NCI-H2107 treated with DMSO at 0.1 percent for 48 hours (cell line): Measurements from ENCODE around the gene LRRC28.

Experiments
- DNase-seq: peaks from one replicate; lab custom pipeline; 2025; ENCODE audit not compliant: unreplicated experiment; lab: John Stamatoyannopoulos, UW

Gene LRRC28

DNA sequence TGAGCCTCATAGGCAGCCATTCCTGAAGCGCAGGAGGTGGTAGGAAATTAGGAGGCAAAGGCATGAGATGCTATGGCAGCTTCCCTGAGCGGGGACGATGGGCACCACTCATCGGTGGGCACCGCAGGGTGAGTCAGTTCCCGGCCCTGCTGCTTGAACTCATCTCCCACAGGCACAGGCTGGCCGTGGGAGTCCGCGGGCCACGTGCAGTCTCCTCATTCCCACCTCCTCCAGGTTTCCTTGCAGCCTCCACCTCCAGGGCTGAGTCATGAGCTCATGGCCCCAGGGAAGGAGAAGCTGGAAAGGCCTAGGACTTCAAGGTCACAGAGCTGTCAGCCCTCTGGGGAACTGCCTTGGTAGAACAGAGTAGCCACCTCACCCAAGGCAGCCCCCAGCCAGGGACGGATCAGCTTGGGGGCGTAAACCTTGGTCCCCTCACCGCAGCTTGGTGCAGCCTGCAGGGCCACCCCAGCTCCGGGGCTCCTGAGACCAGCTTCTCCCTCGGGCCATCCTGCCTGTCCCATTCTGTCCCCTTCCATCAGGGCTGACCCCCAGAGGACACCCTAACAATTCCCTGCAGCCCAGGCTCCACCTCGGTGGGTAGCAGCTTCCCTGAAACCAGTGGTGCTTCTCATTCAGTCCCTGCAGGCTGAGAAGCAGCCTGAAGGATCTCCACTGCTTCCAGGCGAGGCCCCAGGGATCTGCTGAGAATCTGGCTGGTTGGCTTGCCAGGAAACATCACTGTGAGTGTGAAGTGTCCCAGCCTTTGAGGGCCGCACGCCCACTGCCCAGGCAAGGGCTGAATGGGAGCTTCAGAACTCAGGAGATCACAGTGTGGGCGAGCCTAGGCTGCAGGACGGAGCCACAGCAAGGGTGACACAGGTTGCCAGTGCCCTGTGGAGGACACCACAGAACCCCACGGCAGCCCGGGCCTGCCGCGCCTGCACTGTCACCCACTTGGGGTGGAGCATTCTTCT is 163.8 kb downstream of the LRRC28 start:
- no peak for DNase-seq

DNA sequence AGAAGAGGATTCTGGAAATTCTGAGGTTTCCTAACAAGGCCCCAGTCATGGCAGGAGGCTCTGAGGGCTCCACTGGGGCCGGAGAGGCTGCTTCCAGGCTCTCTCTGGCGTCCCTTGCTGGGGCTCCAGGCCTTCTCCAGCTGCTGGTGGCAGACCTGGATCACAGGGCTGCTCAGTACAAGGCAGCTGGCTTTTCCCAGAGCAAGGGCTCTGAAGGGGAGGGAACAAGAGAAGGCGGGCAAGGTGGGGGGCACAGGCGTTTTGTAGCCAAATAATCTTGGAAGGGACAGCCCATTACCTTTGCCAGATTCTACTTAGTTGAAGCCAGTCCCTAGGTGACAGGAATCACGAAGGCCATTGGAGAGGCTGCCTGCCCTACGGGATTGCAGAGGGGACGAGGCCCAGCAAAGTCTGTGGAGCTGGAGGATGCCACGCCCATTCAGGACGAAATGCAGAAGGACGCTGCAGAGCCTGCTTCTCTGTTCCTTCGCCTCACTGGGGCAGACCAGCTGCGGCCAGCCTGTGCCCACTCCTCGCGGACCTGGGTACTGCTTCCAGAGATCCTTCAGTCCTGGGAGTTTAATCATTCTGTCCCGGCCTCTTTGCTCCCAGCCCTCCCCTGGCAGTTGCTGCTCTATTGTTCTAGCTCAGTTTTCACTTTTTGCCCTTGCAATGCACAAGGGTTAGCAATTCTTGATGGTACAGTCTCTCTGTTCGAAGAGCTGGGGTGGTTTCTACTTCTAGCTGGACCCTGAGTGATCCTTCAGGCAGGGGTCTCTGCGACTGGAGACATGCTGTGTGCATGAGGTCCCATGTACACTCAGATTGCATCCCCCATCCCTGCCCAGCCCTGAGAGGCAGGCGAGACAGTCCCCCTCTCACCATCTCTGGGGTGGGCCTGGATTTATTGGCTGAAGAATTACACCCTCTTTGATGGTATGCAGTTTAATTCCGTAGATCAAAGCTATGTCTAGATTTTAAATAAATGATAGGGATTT is 165.2 kb downstream of the LRRC28 start:
- no peak for DNase-seq

DNA sequence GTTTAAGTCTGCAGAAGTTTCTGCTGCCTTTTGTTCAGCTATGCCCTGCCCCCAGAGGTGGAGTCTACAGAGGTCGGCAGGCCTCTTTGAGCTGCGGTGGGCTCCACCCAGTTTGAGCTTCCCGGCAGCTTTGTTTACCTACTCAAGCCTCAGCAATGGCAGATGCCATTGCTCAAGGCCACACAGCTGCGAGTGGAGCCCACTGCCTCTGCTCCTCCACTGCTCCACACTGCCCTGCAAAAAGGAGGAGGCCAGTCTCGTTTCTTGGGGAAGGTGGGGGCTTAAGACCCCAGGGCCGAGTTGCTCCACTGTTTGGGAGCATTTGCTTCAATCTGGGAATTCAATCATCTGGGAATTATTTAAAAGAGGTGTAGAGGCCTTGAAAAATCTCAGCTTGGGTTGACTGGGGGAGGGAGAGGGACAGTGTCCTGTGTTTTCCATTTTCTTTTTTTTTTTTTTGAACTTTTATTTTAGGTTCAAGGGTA is 169.9 kb downstream of the LRRC28 start:
- DNase-seq, result no peak

DNA sequence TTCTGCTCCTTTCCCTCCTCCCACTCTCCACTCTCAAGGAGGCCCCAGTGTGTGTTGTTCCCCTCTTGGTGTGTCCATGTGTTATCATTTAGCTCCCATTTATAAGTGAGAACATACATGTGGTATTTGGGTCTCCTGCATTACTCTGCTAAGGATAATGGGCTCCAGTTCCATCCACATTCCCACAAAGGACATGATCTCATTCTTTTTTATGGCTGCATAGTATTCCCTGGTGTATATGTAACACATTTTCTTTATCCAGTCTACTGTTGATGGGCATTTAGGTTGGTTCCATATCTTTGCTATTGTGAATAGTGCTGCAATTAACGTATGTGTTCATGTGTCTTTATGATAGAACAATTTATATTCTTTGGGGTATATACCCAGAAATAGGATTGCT is 170.5 kb downstream of the LRRC28 start:
- DNase-seq, result no peak

DNA sequence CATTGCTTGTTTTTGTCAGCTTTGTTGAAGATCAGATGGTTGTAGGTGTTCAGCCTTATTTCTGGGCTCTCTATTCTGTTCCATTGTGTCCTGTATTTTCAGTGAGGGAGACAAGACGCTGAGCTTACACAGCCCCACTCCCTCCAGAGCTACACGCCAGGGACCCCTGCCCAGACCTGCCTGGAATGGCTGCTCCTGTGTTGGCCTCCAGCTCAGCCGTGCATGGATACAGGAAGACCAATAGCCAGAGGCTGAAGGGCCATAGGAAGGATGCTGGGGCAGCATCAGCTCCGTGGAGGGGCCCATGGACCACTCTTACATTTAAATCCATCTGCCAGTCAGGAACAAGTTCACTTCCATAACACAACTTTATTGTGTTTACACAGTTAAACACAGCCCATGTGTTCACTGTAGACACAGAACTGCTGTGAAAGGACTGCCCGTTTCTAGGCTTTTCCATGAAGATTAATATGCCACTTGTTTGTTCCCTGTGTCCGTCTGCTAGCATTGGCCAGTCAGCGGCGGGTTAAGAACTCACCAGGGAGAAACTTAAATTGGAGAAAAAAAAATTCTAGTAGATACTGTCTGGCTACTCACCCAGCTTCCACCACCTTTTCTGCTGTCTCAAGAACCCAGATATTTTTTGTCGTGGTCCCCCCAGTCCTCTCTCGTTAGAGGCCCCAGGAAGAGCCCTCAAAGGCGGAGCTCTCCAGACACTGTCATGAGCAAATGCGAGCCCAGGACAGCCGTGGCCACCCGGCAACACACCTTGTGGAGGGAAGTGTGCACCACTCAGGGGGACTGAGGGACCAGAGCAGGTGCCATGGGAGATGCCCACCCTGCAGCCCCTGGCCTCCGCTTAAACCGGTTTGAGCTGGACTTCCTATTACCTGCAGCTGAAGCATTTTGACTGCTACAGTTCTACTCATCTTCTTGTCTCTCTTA is 172.2 kb downstream of the LRRC28 start:
- no peak for DNase-seq

DNA sequence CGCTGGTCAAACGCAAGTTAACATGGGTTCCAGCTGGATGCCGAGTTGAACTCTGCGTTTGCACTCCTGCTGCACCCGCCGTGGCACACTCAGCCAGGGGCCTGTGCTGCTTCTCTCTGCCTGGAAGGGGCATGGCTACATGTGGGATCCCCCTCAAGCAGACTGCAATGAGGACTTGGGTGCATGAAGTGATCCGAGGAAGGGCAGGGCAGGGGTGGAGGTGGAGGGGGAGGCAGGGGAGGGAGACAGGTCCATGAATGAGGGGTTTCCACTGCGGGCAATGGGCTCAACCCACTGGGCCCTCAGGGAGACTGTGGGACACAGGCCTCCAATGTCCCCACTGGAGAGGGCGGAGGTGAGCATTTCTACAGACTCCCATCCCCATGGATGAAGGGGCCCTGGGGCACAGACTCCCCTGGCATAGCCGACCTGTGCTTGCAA is 172.9 kb downstream of the LRRC28 start:
- no peak for DNase-seq

DNA sequence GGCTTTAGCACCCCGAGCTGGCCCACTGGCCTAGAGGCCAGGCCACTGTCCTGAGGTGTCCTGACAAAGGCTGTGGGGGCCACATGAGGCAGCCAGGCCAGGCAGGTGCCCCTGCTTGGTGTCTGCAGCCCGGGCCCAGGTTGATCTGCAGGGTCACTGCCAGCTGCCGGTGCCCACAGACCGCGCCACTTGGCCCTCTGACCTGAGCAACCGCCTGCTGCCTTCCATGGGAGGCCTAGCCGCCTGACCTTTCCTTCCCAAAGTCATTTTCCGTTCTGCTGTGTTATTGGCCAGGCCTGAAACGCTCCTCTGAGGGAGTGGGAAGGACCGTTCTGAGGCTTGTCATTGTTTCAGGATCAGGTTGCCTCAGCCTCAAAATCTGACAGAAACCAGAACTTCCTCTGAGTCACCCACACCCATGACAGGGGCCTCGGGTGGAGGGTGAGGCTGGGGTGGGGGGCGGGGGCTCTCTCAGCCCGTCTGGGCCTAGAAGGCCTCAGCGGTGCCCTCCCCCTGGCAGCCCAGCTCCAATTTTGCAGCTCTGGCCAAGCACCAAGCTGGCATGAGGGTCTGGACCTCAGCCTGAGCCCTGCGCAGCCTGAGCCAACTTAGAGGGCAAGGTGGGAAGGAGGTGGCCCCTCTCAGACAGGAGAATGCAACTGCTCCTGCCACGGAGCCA is 173.8 kb downstream of the LRRC28 start:
- no peak for DNase-seq

DNA sequence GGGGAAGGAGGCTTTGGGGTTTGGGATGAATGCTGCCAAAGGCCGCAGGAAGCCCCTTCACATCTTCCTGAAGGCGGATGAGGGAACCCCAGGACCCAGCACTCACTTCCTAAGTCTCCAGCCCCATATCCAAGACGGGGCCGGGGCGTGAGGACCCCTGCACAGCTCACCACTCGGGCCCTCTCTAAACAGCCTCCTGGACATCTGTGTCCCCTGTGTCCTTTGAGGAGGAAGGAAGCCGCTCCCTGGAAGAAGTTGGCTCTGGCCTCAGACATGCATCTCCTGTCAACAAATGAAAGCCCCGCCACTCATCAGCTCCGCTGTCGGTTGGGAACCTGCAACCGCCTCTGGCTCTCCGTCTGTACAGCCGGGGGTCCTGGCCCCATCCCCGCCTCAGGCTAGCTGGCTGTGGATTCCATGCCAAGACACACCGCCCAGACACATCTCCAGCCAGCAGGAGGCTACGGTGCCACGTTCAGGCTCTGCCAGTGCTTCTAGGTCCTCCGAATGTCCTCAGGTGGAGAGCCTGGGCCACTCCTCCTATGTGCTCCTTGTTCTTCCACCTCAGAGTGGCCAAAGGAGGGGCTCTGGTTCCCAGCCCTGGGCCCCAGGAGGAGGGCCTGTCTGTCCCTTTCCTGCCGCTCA is 174.5 kb downstream of the LRRC28 start:
- no peak for DNase-seq

DNA sequence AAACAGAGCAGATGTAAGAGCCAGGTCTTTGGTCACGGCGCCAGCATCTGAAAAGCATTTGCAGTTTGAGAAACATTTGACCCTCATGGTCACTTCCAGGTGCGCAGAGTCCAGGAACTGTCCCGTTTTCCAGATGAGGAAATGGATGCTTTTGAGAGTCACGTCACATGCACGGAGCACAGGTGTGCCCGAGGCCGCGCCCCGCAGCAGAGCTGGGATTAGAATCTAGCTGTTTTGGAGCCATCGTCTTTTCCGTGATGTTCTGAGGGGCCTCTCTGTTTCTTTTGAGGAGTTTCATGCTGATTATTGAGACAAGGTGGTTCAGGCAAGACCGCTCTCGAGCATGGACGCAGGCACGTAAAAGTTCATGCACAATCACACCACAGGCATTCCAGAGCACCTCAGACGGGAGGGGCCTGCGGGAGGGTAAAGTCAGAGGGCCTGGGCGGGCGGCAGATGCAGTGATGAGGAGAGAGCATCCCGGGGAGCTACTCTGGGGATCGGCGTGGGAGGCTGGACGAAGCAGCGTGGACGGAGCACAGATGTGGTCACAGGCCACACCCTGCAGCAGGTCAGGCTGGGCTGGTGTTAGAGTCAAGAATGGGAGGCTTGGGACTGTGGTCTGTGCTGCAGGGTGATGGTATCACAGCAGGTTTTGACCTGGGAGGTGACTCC is 175.3 kb downstream of the LRRC28 start:
- no peak for DNase-seq

DNA sequence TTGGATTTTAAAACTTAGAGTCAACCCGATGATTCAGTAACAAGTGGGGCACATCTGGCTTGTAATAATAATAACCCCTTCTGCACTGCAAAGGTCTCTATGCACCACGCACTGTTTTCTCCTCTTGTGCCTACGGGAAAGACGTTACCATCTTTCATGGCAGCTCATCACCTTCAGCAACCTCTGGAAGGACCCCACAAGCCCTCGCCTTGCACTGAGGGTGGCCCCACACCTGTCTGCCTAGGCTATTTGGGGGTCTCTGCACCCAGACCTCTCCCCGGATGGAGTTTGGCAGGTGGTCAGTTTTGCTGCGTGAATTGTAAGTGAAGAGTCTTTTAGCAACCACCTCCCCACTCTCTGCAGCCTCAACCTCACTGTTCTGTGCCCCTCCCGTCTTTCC is 175.9 kb downstream of the LRRC28 start:
- no peak for DNase-seq

DNA sequence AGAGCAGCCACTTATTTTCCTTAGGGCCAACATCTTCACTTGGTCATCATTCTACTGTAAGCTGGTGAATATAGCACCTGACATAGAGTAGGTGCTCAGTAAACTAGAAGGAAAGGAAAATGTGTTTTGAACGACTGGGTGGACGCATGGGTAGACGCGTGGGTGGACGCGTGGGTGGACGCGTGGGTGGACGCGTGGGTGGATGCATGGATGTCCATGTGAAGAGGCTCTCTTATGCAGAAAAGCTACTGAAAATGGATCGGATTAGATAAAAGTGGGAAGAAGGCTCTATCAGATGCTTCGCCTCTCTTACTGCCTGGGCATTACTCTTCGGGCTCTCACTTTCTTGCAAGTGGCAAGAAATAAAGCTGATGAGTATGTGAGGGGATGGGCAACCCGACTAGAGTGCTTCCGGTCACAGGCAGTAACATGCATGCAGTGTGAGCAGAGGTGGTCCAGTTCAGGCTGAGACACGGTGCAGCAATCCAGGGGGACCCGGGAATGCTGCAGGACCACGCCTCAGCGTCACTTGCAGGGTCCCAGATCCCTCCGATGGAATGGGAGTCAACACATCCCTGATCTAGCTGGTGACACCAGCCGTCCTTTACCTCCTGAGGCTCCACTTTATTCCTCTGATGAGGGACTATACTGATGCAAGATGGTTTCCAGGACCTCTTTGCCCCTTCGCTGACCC is 176.5 kb downstream of the LRRC28 start:
- DNase-seq, result no peak

DNA sequence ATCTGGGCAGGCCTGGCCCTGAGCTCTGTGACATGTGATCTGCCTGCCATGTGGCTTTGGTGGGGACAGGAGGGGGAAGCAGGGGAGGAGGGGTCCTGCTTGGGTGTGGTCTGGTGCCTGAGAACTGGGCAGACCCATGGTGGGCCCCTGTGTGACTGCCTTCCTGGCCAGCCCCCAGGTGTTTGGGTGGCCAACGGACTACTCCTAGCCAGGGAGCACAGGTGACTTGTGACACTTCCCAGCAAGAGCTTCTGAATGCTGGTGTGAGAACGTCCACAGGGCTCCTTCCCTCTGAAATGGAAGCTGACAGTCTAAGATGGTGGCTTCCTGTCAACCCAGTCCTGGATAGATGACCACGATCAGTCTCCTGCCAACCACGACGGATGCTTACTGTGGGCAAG is 178.4 kb downstream of the LRRC28 start:
- DNase-seq, result no peak

DNA sequence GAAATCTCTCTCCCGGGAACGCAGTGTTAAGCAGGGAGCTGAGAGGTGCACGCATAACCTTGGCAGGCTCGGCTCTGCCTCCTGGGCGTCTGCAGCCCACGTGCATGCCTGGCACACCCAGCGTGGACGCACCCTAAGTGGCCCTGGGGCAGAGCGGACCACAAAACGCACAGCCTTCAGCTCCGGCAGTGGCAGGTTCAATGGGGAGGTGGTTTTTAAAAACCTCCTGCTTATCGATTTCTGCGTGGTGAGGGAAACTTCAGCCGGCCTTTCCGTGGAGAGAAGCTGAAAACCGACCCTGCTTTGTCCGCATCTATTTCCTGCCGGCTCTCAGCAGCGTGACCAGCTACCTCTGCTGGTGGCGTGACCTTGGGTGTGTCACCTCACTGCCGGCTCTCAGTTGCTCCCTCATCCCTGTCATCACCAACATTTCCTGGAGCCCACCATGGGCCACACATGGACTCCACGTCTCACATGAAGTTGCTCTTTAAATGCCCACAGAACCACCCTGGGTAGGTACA is 179.7 kb downstream of the LRRC28 start:
- DNase-seq, result no peak

DNA sequence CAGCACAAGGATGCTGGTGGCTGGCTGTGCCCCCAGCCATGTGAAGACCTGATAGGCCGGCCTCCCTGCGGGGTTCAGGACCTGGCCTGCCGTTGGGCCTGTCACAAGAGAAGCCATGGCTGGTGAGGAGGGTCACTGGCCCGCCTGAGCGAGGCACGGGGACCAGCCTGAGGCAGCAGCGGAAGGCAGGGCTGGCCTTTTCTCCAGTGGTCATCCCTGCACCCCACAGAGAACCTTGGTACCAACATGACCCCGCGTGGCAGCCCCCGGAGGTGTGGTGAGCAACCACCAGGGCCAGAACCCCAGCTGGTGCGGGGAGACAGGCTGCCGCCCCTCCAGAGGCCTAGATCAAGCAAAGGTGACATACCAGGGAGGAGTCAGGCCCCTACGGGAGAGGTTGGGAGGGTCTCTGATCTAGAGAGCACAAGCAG is 180.4 kb downstream of the LRRC28 start:
- no peak for DNase-seq

DNA sequence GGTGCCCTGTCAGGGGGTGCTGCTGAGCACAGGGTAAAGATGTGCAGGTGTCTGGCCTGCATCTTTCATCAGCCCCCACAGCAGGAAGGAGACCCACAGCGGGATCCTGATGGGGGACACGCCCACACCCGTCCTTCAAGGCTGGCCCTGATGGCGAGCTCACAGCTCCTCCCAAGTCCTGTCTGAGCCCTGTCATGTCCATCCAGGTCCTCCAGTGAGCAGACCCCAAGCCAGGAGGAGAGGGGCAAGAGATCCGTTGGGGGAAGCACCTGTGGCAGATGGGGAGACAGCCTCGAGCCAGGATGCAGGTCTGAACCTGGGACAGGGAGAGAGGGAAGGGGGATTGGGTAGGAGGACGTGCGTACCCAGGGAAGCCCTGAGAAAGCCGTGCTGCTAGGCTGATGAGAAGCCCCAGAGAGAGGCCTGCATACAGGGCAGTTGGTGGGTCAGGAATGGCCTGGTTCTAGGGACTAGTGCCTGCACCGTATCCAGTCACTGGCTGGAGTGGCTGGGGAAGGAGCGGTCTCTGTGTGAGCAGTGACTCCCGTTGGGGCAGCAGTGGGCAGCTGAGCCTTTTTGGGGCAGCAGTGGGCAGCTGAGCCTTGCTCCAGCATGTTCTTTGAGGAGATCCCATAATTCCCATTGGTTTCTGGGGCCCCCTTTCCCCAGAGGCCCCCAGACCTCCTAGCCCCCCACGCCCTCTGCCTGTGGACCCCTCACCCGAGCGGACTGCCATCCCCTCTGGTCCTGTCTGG is 181.2 kb downstream of the LRRC28 start:
- DNase-seq, result no peak

DNA sequence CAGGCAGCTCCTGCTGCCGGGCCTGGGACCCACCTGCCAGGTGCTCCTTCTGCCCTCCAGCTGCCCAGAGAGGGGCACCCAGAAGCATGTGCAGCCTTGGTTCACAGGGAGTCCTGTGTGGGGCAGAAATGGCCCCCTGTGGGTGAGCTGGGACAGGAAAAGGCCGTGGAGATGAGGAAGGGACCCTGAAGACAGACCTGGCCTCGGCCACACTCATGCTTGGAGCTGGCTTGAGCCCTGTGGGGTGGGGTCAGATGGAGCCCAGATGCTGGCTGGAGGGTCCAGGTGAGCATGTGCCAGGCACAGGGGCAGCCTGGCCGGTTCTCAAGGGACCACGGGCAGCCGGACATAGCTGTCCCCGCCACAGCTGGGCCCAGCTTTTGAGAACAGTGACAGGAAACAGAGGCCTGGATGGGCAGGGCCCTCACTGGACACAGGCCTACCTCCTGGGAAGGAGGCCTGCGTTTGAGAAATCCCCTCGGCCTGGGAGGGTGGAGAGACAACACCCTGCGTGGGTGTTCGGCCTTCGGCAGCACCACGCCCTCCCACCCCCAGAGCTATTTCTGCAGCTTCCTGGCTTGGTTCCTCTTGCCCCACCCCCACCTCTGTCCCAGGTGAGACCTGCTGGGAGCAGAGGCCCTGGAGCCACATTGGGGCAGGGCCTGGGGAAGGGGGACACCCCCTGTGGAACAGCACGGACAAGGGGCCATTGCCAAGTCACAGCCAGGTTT is 181.9 kb downstream of the LRRC28 start:
- DNase-seq, result no peak
